HG03565 (cell line): Measurements from ENCODE around the gene RPS13.
"Not testable (repeated sequence)": the region's sequence is repeated elsewhere in the genome, so short reads cannot be mapped to it uniquely, and the experiment has no call there.

Source experiments
- ATAC-seq: cut with Tn5 transposase; IDR thresholded peaks from one replicate; pipeline ENCODE4 v1.9.1; 2021; ENCODE audit warnings: mild to moderate bottlenecking, moderate library complexity; ENCODE audit not compliant: unreplicated experiment

The RPS13 gene

DNA sequence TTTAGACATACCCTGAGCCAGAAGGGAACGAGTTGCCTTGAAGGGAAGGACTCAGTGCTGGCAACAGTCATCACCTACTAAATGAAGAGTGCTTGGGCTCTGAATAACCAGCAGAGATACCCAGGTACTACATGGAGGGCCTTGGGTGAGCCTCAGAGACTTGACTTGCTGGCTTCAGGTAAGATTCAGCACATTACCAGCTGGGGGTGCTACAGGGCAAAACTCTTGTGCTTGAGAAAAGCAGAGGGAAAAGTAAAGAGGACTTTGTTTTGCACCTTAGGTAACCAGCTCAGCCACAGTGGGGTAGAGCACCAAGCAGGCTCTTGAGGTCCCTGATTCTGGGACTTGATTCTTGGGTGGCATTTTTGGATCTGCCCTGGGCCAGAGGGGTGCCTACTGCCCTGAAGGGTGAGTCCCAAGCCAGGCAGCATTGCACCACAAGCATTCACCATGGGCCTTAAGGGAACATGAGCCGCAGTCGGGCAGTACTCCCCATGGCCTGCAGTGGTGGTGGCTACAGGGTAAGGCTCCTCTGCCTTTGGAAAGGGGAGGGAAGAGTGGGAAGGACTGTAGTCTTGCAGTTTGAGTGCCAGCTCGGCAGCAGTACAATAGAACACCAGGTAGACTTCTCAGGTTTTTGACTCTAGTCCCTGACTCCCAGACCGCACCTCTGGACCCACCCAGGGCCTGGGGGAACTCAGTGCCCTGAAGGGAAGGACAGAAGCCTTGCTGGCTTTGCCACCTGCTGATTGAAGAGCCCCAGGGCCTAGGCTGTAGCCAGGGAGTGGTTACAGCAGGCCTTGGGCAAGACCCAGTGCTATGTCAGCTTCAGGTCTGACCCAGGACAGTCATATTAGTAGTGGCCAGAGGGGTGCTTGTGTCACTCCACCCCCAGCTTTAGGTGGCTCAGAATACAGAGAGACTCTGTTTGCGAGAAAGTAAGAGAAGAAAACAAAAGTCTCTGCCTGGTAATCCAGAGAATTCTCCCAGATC is 40.5 kb downstream of the RPS13 start:
- ATAC-seq = no peak

DNA sequence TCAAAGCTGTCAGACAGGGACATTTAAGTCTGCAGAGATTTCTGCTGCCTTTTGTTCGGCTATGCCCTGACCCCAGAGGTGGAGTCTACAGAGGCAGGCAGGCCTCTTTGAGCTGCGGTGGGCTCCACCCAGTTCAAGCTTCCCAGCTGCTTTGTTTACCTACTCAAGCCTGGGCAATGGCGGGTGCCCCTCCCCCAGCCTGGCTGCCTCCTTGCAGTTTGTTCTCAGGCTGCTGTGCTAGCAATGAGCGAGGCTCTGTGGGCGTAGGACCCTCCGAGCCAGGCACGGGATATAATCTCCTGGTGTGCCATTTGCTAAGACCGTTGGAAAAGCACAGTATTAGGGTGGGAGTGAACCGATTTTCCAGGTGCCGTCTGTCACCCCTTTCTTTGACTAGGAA is 43.4 kb downstream of the RPS13 start:
- not testable (repeated sequence) for ATAC-seq

DNA sequence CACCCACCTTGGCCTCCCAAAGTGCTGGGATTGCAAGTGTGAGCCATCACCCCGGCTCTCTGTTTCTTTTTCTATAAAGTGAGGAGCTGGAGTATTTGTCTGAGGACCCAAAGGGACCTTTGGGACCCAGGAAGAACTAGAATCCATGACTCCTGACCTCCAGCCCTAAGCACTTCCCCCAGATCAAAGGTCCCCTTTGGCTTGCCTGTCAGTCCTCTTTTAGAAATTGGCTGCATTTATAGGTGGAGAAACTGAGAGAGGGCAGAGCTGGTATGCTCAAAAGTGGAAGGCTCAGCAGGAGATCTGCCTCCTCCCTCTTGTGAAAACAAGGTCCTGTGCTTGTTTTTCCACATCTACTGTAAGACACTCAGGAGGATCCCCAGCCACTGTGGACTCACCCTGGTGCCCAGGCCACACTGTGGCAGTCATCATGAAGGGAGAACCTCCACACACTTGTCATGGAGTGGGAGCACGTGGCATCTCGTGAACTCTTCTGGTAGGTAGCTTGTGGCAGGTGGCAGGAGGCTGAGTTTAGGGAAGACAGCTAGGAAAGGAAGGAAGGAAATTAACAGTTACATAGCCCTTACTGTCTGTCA is 50.9 kb downstream of the RPS13 start:
- ATAC-seq = no peak

DNA sequence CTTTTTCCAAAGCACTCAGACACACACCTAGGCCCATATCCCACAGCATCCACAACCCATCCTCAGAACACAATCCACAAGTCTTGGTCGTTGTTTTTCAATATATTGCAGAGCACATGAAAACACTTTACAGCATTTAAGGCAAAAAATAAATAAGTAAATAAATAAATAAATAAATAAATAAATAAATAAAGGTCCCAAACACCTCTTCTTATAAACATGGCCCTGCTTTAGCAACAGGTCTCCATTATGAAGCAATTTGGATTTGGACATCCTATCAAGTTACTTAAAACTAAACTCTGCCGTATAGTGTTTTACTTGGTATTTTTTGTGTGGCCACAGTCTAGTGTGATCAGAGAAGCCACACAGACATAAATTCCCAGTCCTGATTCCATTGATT is 52.5 kb downstream of the RPS13 start:
- ATAC-seq = no peak
